NCI-H1930 (cell line): ENCODE results near the gene BLID.
A peak's percentile ranks its signal among the peaks of the same experiment; 100 is the strongest.

Experiments used
- DNase-seq, 2 experiments: peaks; one replicate each; lab custom pipeline; 2025; lab: John Stamatoyannopoulos, UW

BLID gene, protein sequence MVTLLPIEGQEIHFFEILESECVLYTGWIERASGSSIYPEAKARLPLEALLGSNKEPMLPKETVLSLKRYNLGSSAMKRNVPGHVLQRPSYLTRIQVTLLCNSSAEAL

DNA sequence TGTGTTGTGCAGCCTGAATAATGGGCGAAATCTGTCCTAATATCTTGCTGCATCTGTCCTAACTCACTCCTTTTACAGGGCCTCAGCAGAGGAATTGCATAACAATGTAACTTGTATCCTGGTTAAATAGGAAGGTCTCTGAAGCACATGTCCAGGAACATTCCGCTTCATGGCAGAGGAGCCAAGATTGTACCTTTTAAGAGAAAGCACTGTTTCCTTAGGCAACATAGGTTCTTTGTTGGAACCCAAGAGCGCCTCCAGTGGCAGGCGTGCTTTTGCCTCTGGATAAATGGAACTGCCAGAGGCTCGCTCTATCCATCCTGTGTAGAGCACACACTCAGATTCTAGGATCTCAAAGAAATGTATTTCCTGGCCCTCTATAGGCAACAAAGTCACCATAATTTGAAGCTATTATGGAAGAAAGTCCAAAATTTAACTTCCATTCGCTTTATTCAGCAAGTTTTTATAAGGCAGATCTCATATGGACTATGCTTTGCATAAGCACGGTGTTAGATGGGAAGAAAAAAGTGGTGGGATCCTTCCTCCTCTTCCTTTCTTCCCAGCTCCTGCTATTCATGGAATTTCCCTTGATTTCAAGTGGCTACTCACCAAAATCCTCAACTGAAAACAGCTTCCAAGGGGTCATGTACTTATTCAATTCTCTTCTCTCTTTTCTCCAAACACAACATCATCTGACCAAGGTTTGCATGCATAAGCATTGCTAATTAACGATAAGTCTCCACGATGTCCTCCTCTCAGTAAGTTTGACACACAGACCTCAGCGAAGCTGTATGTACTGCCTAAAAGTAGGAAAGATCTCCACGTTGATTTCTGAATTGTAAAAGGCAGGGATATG, at the start of gene BLID:
TSS of gene BLID (minus strand) at position 692 of the 856 bp plus-strand sequence. CDS start at position 399, 293 bp downstream.
- DNase-seq: no peak

DNA sequence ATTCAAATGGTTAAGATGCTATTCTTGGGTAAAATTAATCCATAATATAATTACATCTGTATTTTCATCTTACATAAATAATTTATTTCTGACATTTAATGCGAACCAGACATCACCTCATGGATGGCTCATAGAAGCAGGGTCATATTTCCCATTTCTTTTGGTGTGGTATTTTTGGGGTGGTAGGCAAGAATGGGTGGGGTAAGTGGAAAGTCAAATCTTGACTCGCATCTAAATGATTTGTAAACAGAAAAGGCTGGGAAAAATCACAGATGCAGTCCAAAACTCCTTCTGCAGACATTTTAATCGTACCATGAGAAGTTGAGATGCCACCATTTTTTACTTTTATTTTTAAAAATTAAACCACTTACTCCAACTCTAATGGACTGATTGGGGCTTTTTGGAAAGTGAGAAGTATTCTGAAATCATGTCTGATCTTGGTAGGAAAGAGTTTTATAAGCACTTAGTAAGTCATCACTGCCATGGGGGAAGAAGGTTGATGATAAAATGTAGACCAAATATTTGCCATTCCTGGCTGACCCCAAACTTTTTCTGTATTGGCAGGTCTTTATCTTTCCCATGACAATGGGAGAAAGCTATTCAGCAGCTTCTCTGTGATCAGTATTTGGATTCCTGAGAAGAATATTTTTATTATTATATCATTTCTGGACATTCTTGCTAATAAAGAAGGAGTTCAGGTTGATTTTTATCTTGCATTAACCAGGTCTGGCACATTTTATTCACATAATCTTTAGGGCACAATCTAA, 47.2 kb upstream of the BLID start:
- DNase-seq: no peak

DNA sequence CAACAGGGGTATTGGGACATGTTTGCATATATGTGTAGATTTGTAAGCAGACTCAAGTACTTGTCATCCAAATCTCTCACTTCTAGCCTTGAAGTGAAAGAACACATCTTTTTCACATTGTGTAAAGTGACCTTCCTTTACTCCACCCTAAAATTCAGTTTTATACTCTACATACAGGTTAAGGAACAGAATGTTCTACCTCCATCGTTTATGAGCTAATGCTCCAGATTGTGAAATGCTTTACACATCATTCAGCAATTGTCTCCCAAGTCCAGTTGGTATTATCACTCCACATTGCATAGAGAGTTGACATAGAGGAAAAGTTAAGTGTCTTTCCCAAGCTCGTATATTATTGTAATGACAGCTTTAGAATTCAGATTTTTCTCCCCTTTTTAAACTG, 46.1 kb upstream of the BLID start:
- no peak for DNase-seq

DNA sequence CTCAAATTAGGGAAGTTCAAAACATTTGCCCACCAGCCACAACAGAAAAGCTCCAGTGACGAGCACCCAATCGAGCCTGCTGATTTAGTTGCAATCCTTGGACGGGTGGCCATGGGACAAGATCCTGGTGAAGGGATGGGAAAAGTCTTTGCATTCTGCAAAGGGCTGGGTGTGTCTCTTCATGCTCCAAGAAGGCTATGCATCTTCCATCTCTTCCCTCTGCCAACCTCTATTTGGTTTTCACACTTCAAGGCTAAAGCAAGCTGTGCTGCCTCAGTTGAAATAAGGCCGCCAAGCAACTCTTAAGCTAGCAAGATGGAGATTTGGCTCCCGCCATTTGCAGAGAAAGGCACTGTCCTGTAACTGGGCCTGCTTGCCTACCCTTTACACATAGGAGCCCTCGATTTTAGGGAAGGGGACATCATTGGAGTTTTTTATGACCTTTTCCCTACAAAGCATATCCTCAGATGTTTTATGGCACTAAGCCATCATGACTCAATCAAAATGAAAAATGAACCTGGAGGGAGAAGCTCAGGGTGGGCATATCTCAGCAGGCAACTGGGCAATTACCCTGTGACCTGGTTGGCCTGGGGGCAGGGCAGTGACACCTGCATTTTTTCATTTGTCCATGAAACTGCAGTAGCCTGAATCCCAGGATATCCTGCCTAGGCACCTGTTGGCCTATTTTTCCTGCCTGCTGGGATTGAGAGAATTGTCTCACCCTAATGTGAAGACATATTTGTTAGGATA, 45.0 kb upstream of the BLID start:
- DNase-seq: no peak

DNA sequence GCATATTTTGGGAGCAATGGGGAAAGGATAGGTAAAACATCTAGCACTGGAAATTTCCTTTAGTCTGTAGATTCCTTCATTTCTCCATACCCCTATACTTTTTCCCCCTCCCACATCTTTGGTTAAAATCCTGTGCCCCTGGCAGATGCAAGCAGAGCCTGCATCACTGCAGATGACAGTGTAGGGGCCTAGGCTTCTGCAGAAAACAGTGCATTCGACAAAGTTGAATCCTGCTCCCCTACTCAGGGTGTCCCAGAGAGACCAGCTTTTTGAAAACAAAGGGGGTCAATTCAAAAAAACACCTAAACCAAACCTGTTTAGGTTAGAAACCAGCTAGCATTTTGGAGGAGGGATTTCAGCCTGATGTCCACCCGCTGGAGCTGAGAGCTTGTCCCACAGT, 43.8 kb upstream of the BLID start:
- no peak for DNase-seq

DNA sequence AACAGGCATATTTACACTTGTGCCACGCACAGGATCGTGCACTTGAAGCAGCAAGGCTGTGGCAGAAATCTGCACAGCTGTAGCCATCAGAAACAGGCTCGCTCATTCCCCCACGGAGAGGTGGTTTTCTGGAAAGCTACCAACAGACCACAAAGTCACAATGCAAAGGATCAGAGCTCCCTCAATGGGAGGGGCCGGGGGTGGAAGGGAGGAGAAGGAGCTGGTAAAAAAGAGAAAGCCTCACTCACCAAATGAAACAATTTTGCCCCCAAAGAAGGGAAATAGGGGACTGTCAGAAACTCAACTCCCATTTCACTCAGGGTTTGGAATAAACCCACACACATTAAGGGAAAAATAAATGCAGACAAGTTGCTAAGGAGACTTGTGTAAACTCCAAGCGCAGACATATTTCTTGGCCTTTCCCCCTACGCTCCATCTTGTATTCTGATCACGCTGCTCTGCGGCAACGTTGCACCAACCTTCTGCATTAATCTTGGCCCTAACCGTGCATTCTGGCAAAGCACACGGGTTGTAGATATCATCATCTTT, 43.2 kb upstream of the BLID start:
- no peak for DNase-seq

DNA sequence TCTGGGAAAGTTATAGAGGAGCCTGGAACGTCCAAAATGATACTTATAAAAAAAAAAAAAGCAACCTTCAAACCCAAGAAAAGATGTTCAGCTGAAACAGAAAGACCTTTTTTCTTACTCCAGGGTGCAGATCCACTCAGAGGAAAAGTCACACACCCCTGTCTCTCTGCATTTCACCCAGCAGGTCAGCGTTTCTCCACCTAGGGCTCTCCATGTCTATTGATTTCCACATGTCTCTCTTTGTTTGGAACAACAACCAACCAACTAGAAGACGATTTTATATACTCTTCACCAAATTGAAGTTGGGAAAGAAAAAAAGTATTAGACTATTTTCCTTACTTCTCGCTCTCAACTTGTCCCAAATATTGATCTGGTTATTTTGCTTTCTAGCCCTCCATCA, 42.2 kb upstream of the BLID start:
- DNase-seq: no peak

DNA sequence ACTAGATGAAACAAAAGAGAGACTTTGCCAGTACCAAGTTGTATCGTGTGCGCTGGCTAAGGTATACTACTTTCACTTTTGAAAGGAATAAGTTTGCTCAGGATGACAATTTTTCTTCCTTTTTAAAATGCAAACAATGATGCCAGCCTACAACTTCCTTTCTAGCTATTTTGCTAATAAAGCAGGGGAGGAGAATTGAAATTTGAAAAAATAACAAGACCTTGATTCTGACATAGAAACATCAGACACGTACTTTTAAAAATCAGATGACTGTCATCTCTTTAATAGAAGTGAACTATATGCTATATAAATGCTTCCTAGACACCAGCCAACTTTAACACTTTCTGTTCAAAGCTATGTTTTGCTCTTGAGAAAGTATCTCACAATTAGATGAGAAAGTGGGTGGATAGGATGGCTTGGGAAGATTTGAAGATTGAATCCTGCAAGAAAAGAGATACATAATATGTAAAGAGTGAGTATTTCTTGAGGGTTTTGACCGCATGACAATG, 41.7 kb upstream of the BLID start:
- no peak for DNase-seq

DNA sequence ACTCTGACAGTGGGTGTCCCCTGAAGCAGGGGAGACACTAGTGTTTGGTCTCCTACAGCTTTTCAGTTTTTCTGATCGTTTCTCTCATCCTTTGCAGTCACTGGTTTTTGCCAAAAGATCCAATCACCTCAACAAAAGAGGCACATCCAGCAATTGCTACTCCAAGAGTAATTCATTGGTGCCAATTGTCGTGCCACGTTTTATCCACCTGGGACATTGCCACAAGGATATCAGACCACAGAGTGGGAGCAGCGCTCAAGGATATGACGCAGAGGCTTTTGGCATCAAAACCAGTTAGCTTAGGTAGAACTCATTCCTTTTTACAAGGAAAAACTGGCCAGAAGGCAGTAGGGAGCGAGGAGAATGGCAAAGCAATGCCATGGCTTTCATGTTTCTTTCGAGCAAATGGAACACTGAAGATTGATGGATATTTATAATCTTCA, 40.9 kb upstream of the BLID start:
- DNase-seq: no peak

DNA sequence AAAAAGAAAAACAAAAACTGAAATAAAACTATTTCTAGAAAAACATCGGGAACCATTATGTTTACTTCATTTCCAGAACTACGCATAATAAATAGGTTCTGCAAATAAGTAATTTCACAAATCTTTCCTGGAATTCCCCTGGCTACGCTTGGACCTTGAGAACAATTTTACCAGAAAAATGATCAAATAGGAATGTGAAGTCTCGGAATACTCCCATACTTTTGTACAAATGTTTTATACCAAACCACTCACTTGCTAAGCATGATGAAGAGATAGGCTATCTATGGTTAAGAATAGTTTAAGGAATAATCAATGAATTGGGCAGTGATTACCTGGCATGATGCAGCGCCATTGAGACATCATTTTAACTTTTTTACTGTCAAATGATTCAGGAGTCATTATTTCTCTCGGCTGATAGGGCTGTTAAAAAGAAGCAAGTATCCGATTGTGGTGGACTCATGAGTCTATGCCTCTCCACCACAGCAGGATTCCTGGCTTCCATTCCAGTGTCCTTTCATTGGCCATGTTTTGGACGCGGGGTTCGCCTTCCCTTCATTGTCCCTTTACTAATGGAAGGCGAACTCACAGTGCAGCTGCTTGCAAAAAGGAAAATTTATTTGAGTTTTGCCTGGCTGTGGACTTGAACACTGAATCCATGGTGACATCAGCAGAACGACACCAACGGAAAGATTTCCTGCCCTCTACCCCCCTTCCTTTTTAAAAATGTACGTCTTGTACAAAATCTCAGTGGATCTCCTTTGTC, 39.9 kb upstream of the BLID start:
- no peak for DNase-seq

DNA sequence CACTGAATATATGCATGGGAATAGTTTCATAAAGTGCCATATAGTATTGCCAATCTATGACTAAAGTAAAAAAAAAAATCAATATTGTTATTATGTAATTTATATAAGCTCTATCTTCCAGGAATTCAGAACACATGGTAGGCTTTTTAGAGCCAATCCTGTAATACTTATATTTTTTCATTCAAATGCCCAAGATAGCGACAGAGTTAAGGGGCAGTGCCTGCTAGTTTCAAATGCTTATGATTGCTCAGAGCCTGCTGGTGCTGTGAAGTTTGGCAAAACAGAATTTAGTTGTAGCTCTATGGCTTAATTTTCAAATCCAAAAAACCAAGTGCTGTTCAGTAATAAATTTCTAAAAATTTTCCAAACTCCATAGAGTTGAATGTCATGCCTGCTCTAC, 39.0 kb upstream of the BLID start:
- no peak for DNase-seq

DNA sequence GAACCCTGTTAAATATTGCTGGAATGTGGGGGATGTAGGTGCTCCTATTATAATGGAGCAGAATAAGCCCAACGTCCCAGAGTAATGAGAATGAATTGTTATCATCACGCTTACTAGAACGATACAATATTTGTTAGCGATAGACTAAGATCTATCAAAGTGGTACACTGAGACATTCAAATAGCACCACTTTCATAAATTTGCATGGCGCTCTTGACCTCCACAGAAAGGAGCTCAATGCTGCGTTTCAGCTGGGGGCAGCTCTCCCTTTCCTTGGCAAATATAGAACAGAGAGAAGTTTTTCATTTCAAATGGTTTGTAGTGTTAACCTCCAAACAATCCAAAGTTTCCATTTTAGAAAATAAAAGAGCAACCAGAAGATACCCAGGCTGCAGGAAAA, 38.2 kb upstream of the BLID start:
- no peak for DNase-seq

DNA sequence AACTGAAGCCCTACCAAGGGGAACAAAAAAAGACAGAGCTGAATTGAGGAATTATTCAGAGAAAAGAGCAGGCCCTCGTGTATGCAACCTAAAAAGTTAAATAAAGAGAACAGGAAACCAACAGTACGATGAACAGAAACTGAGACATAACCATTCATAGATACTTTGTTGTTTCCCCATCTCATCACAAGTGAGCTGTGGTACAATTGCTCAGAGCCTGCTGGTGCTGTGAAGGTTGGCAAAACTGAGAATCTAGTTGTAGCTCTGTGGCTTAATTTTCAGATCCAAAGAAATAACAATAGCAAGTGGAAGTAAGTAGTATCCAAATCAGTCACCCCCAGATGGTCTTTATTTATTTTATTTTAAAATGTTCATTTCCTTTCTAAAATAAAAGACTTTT, 37.7 kb upstream of the BLID start:
- no peak for DNase-seq

DNA sequence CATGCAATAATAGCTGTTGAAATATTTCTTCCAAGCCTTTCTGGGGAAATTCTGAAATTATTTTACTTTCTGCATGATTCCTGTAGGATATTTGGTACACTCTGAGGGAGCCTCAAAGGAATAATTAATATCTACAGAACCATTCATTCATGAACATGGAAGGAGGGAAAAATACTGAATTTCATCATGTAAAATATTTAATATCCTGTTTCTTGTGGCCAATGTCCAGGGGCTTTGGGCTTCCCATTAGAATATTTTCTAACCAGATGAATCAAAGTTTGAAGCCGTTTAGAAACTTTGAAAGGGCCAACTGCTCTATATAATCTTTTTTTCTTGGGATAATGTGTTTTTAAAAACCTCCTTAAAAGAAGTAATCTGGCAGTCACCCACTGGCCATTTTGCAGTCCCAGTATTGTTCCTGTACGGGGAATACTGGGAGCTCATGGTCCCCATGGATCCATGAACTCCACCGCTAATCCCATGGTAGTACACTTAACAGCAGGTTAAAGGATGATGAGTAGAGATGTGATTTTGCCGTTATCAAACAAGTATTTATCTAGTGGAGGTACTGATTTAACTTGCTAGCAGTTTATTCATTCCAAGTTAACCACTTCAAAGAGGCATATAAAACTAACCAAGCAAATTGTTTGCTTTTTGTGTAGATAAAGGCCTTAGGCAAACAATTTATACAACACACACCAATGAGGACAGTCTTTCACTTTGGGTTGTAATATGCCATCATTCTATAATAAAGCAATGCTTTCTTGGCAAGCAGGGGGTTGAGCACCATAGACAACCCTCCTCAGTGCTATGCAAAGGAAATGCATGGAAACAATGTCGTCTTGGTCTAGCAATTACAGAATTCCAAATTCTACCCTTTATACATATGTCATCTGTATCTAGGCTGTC, 34.5 kb upstream of the BLID start:
- DNase-seq: peak in 1 of 2 experiments; percentile 41

DNA sequence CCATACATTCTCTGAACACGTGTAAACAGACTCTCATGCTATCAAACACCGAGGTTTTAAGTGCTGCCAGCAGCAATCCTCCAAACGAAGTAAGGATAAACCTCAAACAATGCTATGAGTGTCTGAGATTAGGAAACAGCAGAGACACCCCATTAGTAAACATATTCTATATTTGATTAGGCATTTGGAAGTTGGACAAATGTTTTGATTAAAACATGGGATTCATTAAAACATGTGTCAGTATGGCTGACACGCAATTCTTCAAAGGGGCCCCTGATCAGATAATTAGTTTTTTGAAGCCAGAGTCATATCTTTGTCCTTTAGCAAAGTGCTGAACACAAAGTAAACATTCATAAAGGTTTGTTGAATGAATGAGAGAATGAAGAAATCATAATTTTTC, 33.2 kb upstream of the BLID start:
- peak; percentile 57 to 88 for DNase-seq

DNA sequence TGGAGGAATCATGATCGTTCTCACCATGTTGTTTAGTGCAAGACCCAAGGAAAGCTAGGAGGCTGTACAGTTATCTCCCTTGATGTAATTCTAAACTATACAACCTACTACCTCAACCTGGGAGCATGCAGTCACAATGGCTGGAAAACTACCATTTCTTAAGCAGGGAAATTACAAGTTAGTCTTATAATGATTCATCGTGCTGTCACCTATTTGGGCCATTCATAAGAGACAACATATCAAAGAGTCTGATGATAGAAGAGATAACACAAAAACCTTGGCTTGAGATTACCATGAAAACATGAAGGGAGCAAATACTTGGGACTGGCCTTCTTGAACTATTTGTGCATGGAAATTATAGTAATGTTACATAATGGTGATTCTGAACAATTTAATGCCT, 30.5 kb upstream of the BLID start:
- no peak for DNase-seq

DNA sequence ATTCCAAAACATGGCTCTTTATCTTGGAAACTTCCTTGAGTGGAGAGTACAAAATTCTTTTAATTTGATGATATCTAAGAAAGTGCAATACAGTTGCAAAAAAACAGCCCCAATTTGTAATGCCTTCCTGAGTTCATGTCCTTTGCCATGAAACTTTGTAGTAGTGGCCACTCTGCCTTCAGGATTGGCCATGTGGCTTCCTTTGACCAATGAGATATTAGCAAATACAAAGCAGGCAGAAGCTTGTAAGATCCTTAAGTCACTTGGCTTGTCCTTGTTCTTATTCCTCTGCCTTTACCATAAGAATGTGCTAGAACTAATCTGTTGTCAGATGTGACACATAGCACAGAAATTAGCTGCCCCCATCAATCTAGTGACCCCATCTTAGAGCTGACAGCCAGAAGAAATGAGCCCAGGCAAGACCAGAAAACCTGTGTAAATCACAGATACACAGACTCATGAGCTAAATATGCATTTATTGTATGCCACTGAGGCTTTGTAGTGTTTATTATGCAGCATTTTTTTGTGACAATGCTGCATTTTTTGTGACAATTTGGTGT, 29.8 kb upstream of the BLID start:
- no peak for DNase-seq

DNA sequence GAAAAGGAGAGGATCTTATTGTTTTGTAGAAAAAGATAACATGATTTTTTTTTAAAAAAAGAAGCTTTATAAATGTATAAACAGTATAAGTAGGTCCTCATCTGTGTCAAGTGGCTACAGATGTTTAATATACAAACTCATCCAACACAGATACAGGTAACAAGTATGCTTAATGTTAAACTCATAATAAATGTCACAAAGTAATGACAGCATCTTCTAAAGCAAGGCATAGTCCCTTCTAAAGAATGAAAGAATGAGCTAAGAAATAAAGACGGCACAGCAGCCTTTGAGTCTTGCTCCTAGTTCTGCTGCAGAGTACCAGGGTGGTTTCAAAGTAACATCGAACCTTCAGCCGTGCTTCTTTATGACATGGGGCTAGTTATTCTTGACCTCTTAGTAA, 28.7 kb upstream of the BLID start:
- DNase-seq: no peak

DNA sequence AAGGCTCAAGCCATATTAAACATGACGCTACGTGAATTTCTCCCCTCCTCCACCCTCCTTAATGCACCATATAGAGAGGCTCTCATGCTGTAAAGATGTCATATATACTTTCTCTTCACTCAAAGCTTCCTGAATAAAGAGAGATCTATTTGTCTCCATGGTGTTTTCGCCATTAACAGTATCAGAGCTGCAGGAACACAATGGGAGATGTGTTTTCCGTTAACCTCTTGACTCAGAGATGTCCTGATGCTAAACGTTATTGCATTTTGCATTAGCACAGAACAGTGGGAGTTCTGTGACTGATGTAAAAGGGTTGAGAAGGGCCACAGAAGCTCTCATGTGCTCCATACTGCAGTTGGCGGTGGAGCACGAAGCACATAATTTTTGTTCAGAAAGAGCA, 25.7 kb upstream of the BLID start:
- DNase-seq: peak in 1 of 2 experiments; percentile 32

DNA sequence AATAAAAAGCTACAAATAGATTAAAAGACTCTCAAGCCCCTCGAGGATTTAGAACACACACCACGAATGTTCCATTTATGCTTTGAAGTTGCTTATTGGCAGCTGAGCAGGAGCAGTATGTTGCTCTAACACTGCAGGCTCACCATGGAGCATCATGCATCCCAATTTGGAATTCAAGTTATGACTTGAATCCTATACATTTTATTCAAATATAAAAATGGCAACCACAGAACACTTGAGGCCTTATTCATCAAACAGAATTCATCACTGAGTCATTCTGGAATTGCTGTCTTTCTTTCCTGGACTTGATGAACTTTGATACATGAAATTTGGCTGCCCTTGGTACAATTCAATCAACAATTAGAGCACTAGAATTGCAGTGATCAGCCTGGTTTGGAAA, 24.5 kb upstream of the BLID start:
- no peak for DNase-seq
